GM18868 (cell line): Measurements from ENCODE around the gene LBX2.

Experiments used
- ATAC-seq: cut with Tn5 transposase; IDR thresholded peaks from one replicate; pipeline ENCODE4 v1.9.1; 2021; ENCODE audit warnings: mild to moderate bottlenecking, moderate library complexity; ENCODE audit not compliant: unreplicated experiment

Gene LBX2

DNA sequence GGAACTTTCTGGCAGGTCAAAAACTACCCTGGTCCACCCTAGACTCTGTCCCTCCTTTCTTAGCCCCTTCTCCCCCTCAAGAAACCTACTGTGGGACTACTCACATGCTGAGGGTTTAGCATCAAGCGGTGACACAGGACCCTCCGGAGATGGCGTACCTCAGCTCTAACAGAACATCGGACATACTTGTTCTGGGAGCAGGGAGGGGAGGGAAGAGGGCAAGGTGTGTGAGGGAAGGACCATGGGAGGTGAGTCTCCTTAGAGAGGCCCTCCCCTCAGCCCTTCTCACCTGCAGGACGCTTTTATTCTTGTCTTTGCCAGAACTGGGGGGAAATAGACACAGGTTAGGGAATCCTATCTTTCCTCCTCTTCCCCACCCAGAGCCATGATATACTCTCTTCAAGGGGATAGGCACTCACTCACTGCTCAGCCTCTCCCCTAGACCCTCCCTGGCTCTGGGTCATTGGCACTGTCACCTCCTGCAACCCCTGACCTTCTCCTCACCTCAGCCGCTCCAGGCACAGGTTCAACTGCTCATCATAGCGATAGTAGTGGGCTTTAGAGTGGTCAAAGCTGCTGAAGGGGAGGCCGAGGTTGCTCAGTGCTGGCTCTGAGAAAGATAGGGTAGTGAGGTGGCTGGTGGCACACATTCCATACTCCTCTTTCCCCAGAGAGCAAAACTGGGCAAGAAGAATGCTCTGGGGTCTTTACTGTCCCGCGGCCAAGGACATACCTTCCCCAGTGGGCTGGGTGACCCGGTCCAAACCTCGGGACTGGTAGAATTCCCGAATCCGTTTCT lies 6.2 kb upstream of the LBX2 start:
- no peak for ATAC-seq

DNA sequence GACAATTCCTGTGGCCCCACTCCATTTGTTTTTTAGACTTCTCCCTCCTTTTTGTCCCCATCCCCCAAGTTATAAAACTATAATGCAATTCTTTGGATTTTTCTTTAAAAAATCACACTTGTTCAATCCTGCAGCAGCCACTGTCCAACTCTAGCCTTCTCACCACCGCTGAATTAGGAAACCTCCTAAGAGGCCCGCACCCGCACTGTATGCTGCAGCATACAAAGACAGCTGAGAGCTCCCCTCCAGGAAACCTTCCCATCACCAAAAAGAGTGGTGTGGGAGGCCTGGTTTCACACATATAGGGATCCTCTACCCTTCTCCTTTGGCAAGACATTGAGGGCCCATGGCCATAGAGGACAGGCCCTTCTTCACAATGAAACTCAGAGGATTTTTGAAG lies 5.2 kb upstream of the LBX2 start:
- no peak for ATAC-seq

DNA sequence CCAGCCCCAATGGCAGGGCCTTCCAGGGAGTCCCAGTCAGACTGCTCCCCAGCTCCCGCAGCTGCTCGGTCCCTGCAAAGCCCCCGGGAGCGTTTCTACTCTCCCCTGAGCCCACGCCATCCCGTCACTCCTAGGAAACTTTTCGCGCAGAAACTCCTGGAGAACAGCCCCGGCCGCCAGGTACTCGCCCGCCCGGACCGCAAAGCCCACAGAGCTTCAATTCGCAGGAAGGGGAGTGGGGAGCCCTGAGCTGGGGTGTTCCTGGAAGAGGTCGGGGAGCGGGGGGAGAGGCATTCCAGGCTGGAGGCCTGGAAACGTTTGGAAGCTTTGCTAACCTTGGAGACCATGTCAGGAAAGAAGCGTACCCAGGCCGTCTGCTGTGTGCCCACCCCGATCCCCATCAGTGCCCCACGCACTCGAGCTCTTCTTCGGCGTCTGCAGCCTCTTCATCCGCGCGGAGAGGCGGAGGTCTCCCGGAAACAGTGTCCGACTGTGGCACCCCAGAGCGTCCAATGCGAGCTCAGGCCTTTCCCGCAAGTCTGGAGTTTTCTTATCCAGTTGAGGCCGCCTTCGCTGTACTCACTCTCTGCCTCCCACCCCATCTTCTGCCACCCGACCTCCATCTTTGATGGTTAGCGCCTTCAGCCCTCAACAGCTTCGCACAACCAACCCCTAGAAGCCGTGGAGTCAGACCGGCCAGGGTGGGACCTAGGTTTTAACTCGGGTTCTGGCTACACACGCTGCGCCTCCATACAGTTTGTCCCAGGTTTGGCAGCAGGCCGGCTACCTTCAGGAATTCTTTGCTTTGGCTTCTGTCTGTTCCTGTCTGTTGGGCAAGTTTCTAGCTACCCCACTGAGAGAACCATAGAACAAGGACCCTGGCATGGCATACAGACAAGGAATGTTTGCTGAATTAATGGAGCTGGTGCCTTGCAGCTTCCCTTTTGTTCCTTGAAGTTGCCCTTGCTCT lies 4.4 kb upstream of the LBX2 start:
- ATAC-seq, result no peak

DNA sequence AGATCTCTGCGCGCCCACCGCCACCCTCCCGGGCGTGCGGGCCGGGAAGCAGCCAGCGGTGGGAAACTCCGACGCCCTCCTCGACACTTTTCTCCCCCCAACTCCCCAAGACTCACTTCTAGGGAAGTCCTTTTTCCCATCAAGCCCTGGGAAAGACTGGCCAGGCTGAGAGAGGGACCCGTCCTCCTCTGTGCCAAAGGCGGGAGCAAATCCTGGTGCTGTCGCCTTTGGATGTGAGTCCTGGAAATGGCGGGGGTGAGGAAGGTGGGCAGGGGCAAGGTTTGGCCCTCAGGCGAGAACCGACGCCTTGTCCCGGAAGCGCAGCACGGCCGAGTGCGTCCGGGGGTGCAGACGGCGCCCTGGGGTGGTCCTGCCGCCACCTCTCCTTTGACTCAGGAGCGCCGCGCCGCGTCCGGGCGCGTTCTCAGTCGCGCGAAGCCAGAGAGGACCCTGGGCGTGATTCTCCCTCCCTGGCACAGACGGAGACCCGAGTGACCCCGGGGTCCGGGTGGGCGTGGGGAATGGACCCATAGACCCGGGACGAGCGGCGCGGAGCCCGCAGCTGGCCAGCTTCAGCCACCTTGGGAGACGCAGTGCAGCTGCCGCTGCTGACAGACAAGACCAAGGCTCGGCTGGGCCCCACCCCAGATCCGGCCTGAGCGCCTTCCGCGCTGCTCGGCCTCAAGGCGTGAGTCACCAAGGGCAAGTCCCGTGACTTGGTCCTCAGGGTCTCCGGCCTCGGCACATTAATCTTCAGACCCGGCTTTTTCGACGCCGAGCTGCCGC lies 3.5 kb upstream of the LBX2 start:
- peak; percentile 42 for ATAC-seq

DNA sequence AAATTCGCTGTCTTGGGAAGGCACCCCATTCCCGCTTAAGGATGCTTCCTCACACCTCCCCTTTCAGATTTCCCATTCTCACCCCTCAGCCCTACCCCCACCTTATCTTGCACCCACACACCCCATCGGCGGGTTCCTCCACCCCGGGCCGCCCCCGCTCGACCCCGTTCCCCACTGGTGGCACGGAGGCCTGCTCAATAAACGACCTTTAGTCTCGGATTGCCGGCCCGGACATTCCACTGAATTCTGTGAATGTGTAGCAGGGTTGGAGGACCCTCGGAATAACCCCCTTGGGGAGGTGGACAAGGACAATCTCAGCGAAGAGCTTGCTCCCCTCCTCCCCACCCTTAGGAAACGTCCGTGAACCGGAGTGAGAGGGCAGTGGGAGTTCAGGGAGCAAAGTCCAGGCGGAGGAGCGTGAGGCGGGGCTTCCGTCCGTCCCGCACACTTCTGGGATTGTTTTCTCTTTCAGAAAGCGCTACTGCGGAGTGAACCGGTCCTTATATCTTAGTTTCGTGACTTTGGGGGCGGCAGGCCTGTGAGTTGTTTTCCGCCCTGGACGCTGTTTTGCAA lies 2.8 kb upstream of the LBX2 start:
- ATAC-seq, result no peak

DNA sequence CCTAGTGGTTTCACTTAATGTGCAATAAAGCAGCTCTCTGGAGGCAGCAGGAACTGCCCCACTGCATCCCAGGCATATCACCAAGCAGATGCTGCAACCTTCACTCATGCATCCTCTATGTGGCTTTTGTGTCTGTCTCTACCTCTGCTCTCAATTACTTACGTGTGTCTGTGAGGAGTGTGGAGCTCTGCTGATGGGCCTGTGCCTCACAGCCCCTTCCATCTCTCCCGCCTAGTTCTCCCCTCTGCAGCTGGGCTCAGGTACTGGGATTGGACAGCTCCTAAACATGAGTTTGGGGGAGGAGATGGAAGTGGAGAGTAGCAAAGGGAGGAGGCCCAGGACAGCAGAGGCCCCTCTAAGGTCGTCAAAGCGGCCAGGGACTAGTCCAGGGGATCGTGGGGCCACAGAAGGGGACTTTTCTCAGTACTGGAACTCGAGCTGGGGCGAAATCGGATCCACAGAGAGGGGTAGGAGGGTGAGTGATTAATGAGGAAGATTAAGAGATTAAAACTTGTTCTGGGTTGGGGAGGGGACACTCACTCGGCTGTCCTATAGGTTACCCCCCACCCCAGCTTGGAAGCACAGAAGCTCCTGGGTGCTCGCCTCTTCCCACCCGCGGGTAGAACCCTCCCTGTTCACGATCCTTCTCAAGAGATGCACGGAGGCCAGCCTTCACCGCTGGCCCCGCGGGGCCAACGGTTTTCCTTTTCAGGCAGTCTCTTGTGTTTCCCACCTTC lies 2.1 kb upstream of the LBX2 start:
- ATAC-seq, result no peak

DNA sequence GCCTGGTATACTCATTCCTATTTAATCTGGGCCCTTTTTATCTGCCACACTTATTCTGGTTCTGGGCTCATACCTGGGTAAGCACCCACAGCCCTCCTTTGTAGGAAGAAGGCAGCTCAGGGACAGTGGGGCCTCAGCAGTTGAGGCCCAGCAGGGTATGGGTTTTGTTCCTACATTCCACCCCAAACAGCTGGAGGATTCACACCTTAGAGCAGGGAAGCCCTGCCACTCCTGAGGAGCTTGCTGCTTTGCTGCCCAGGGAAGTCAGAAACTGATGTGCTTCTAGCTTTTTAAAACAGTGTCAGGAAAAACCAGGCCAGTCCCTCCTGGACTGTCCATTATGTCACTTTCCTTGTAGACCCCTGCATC lies 1.2 kb upstream of the LBX2 start:
- ATAC-seq, result no peak

DNA sequence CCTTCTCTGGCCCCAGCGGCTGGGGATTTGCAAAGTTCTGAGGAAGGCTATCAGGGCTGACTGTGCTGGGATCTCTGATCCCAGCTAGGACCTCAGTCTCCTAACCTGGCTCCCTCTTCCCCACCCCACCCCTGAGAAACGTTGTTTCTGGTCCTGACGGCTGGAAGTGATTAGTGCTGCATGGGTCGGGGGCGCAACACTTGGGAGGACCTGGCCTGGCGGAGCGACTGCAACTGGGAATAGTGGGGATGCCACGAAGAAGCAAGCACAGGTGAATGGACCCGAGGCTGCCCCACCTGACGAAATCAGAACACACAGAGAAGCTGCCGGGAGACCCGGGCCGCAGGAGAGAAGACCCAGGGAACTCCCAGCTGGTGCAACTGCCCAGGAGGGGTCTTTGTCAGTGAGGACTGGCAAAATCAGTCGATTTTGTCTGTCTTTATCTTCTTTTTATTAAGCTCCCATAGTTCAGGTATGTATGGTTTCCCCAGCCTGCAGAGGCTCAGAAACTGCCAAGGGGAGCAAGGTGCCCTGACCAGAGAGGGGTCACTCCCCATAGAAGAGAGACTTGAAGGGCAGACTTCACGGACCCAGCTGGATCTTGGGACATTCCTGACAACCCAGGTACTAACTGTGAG lies 656 bp upstream of the LBX2 start:
- no peak for ATAC-seq

DNA sequence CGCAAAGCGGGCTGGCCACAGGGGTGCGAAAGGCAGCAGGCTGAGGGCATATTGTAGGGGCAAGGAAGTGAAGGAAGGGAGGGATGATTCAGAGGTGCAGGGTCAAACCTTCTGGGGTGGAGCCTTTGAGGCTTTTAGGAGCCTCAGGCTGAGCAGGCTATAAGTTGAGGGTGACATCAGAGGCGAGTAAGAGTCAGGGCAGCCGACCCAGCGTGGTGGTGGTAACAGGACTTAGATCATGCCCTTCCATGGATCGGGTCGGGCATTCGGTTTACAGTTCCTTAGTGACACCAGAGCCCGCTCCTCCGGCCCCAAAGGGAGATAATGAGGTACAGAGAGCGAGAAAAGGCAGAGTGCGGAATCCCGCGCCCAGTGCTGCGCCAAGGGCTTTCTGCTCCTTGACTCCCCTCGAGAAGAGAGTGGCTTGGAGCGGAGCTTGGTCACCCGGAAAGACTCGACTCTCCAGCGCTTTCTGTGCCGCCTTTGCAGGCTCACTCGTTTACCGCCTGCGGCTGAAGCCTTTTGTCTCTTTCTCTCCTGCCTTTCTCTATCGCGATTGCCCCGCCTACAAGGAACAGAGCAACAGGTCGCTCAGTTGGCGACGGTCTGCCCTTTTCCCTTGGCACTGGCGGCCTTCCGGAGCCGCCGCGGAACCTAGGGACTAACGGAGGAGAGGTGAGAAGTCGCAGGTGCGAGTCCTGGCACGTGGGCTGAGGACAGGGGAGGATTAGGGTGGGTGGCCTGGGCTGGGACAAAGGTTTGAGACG lies 720 bp downstream of the LBX2 start:
- no peak for ATAC-seq

DNA sequence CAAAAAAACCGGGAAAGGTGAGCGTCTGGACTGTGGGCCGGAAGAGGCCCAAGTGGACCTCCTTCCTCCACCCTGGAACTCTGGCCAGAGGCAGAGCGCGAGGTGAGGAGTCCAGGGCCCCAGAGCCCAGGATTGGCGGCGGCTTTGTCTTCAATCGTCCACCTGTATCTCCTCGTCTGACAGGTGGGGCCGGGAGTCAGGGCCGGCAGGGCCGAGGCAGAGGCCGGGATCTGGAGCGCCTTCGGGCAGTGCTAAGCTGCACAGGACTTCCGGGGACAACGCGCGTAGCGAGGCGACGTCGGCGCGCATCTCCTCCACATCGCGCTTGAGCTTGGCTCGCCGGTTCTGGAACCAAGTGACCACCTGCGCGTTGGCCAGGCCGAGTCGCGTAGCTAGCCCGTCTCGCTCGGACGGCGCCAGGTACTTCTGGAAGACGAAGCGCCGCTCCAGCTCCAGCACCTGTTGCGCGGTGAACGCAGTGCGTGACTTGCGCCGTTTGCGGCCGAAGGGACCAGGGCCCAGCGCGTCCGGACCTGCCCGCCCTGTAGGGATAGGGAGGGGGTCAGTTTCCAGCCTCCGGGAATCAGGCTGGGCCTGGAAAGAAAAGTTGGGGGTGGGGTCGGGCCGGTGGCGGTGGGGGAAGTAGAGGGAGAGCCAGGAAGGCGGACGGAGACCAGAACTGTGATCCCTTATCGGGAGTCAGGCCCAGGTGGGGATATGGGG lies 1.5 kb downstream of the LBX2 start:
- ATAC-seq, result no peak

DNA sequence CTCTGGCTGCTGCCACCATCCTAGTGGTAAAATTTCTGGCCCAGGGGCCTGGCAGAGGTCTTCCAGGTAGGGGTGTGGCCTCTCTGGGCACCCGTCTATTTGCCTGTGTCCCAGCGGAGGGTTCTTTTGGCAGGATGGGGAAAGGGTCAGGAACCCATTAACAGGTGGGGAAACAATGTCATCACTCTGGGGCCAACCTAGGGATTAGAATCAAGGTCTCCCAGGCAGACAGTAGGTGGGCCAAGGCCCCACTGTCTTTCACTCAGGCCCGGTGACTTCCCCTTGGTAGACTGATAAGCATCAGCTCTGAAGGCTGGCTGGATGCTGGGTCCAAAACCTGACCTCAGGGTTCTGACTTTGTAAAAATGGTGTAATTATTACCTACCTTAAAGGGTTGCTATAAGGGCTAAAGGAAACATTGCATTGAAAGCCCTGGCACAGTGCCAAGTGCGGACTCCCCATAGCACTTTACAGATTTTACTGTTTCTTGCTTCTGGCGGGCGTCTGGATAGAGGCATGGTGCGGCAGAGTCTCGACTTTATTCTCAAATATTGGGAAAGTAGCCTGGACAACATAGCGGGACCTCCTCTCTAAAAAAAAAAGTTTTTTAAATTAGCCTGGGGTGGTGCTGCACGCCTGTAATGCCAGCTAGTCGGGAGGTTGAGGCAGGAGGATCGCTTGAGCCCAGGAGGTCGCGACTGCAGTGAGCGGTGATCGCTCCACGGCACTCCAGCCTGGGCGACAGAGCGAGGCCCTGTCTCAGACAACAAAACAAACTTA lies 2.2 kb downstream of the LBX2 start:
- no peak for ATAC-seq

DNA sequence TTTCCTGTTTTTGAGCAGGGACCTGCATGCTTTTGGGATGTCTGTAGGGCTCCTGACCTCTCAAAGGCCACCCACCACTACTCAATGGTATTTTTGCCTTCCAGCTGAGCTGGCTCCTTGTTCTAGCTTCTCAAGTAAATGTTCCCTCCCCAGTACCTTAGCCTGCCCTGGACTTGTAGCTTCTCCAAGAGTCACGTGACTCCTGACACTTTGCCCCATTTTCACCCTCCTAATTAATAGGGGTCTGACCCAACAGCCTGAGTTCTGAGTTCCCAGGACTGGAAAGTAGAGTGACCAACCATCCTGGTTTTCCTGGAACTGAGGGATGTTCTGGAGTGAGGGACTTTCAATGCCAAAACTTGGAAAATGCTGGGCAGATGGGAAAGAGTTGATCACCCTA lies 4.0 kb downstream of the LBX2 start:
- ATAC-seq, result no peak

DNA sequence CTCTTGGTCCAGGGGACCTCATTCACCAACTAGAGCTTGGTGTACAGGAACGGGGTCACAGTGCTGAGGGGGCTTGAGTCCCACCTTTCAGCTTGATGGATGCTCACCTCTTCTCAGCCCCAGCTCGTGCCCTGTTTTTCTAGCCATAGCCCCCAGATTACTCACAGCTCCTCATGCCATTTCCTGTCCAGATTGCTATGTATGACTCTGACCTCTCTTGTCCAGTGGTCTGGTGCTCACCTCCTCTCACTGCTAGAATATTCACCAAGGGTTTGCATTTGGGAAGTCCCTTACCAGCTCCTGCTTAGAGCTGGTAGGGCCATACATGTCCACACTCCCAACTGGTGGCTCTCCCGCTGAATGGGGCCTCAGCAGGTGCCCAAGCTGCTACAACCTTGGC lies 5.9 kb downstream of the LBX2 start:
- ATAC-seq, result no peak

DNA sequence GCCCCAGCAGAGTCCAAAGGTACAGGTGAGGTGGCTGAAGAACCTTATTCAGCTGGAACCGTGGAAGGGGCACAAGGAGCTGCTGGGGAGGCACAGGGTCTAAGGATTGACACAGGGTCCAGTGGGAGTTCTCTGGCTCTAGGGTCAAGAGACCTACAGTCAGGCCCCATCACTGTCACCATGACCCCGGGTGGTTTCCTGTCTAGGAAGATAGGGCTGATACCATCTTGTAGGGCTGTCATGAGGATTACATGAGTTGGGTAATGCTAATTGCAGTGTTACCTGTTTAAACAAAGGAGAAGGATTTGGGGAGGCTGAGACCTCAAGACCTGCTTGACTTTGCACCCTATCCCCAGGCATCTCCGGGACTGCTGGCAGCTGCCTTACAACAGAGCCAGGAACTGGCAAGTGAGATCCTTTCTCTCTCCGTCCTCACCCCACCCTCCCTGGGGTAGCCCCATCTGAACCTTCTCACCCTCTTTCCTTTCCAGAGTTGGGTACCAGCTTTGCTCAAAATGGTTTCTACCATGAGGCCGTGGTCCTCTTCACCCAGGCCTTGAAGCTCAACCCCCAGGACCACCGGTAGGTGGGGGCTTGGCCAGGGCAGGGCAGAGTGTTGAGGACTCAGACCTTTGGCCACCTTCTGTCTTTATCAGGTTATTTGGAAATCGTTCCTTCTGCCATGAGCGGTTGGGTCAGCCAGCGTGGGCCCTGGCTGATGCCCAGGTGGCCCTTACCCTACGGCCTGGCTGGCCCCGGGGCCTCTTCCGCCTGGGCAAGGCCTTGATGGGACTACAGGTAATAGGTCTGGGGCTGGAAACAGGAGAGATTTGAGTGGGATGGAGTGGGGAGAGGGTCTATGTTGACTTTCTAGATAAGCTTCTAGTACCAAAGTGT lies 7.5 kb downstream of the LBX2 start:
- ATAC-seq, result no peak

DNA sequence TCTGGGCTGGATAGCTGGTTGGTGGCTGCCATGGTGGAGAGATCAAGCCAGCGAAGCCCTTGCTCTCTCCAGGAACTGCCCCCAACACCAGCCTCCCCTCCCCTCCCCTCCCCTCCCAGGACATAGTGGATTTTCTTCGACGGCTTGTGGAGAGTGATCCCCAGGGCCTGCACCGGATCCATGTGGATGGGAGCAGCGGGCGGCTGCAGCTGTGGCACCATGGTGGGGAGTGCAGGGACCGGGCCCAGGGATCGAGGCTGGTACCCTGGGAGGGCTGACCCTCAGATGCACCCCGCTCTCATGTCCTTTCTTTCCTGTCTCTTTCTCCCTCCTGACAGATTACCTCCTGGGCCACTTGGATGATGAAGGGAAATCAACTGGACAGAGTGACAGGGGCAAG lies 9.5 kb downstream of the LBX2 start:
- ATAC-seq, result no peak

DNA sequence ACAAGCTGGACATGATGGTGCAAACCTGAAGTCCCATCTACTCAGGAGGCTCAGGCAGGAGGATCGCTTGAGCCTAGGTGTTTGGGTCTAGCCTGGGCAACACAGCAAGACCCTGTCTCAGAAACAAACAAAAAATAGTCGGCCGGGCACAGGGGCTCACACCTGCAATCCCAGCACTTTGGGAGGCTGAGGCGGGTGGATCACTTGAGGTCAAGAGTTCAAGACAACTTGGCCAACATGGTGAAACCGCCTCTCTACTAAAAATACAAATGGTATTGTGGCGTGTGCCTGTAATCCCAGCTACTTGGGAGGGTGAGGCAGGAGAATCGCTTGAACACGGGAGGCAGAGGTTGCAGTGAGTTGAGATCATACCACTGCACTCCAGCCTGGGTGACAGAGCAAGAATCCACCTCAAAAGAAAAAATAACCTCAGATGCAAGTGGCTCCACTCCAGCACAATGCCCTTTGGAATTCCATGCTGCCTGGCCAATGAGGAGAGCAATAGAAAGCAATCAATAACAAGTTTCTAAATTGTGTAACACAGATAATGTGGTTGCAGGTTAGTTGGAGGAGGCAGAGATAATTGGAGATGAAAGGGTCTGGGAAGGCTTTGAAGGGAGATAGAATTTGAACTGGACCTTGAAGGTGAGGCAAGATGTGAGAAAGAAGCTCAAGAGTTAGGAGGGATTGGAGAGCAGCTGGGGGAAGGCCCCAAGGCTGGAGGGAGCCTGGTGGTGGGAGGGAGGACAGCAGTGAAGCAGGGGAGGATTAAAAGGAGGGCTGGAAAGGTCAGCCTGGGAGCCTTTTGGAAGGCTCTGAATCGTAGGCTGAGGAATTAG lies 10.5 kb downstream of the LBX2 start:
- no peak for ATAC-seq
